Bronchial epithelial cell (primary cell): ENCODE results near the gene DNASE1L1. TPM values are rescaled to one million over a fixed set of nuclear protein-coding genes. Genes with fewer than 3 reads are reported as not detected.

Experiments
- DNase-seq: peaks from one replicate; pipeline ENCODE4 v3.0.0-alpha.2; 2010; ENCODE audit warnings: low read depth
- FAIRE-seq: peaks from 2 replicates; lab custom pipeline; 2011; peaks lifted over from hg19 to GRCh38; lab: Jason Lieb, UNC
- H3K27me3 ChIP-seq: 2 replicates; pipeline ENCODE4 v1.5.1; 2011; ENCODE audit warnings: low read length; ENCODE audit not compliant: control insufficient read depth, insufficient read depth
- H3K36me3 ChIP-seq: 2 replicates; pipeline ENCODE4 v1.5.1; 2011; ENCODE audit warnings: low read length; ENCODE audit not compliant: control insufficient read depth, insufficient read depth
- H3K4me3 ChIP-seq: 2 replicates; pipeline ENCODE4 v1.5.1; 2011; ENCODE audit warnings: mild to moderate bottlenecking, low read depth, low read length, control low read depth
- total RNA-seq: library from RNA; depleted of rRNA; stranded (reverse); fragments of >200 nt; gene quantifications from 2 replicates; pipeline ENCODE4 v1.2.1, GENCODE V29; 2014
- TF ChIP-seq, protein P1 (sequence below): IDR thresholded peaks from 2 replicates; pipeline ENCODE4 v1.5.1; 2011; ENCODE audit warnings: mild to moderate bottlenecking, moderate library complexity, low read length, control low read depth, inconsistent platforms; ENCODE audit not compliant: insufficient read depth, severe bottlenecking

The DNASE1L1 gene
- total RNA-seq, 1 donor from 2014 or later = 38.7 TPM

GRCh38 chrX:154354013-154354412 lies 55.0 kb downstream of the DNASE1L1 start:
- Histone ChIP-seq H3K4me3 (no peak overlapping the region), H3K36me3 (peaks cover 44% of the 10 kb centered on the region), H3K27me3 (no peaks in the 10 kb centered on the region)
- TF ChIP-seq, protein P1, sequence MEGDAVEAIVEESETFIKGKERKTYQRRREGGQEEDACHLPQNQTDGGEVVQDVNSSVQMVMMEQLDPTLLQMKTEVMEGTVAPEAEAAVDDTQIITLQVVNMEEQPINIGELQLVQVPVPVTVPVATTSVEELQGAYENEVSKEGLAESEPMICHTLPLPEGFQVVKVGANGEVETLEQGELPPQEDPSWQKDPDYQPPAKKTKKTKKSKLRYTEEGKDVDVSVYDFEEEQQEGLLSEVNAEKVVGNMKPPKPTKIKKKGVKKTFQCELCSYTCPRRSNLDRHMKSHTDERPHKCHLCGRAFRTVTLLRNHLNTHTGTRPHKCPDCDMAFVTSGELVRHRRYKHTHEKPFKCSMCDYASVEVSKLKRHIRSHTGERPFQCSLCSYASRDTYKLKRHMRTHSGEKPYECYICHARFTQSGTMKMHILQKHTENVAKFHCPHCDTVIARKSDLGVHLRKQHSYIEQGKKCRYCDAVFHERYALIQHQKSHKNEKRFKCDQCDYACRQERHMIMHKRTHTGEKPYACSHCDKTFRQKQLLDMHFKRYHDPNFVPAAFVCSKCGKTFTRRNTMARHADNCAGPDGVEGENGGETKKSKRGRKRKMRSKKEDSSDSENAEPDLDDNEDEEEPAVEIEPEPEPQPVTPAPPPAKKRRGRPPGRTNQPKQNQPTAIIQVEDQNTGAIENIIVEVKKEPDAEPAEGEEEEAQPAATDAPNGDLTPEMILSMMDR = no peak
- DNase-seq (no peak), FAIRE-seq (no peak)

DNA sequence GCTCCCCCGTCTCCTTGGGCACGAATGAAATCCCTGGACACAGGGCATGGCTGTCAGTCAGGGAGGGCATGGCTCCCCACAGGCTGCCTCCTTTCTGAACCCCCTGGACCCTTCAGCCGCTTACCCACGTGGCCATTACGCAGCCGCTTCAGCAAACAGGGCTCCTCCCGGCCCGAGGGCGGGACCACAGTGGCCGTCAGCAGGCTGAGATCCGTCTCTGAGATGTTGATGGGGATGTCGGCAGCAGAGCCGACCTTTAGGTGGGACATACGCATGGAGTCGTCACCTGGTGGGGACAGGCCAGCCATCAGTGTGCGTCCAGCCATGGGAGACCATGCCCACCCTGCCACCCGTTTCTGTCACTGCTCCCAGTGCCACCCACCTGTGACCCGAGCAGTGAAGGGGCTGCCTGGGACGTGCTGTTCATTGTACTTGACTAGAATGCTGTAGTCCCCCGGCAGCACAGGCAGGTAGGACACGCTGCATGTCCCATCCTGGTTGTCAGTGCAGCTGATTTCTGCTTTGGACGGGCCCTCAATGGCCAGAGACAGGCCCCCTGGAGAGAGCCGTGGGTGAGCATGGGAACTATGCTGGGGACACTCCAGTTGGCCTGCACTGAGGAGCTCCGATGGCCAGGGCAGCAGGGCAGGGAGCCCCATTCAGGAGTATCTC lies 55.7 kb downstream of the DNASE1L1 start:
- FAIRE-seq (no peak), DNase-seq (no peak)
- no peaks in the 10 kb centered on the region for H3K27me3 ChIP-seq
- peaks cover 40% of the 10 kb centered on the region for H3K36me3 ChIP-seq
- H3K4me3 ChIP-seq = no peak overlapping the region
- TF ChIP-seq, protein P1 = no peak

GRCh38 chrX:154352466-154352865 lies 56.6 kb downstream of the DNASE1L1 start:
- Histone ChIP-seq H3K4me3 (no peak overlapping the region), H3K36me3 (peaks cover 35% of the 10 kb centered on the region), H3K27me3 (no peaks in the 10 kb centered on the region)
- no peak for DNase-seq
- FAIRE-seq = no peak
- TF ChIP-seq, protein P1 = no peak

- DNase-seq (no peak), FAIRE-seq (no peak)
- Histone ChIP-seq H3K27me3 (no peaks in the 10 kb centered on the region), H3K4me3 (no peak overlapping the region), H3K36me3 (peaks cover 34% of the 10 kb centered on the region)
- TF ChIP-seq, protein P1 = no peak
These were observed 57.0 kb downstream of the DNASE1L1 start for GRCh38 chrX:154352012-154352401.

Other genes with a start within 250 kb of the DNASE1L1 start
- gene OPN1MW, start 226.7 kb downstream of the DNASE1L1 start, total RNA-seq = not detected in 2 replicates
- not detected in 2 replicates for gene OPN1MW2, start 189.5 kb downstream of the DNASE1L1 start, total RNA-seq
- gene OPN1MW3, start 151.7 kb downstream of the DNASE1L1 start, total RNA-seq = not detected in 2 replicates
- gene TEX28, start 114.1 kb downstream of the DNASE1L1 start, total RNA-seq = not detected in 2 replicates
- gene TKTL1, start 113.5 kb downstream of the DNASE1L1 start, total RNA-seq = not detected in 2 replicates
- gene FLNA, start 34.6 kb downstream of the DNASE1L1 start, total RNA-seq = 676 and 858 TPM in 2 replicates
- 16.1 and 27.3 TPM in 2 replicates for gene EMD, start 30.0 kb downstream of the DNASE1L1 start, total RNA-seq
- 2,240 and 6,023 TPM in 2 replicates for gene RPL10, start 10.9 kb downstream of the DNASE1L1 start, total RNA-seq
- gene TAFAZZIN, start 2.3 kb upstream of the DNASE1L1 start, total RNA-seq = 20.6 and 22.4 TPM in 2 replicates
- gene ATP6AP1, start 19.4 kb upstream of the DNASE1L1 start, total RNA-seq = 44.0 and 51.7 TPM in 2 replicates
- 87.2 and 98.5 TPM in 2 replicates for gene GDI1, start 27.9 kb upstream of the DNASE1L1 start, total RNA-seq
- 88.5 and 90.4 TPM in 2 replicates for gene FAM50A, start 34.9 kb upstream of the DNASE1L1 start, total RNA-seq
- 6.1 and 8.7 TPM in 2 replicates for gene PLXNA3, start 49.0 kb upstream of the DNASE1L1 start, total RNA-seq
- gene LAGE3, start 70.0 kb upstream of the DNASE1L1 start, total RNA-seq = 7.2 and 14.7 TPM in 2 replicates
- 36.6 and 59.2 TPM in 2 replicates for gene UBL4A, start 77.4 kb upstream of the DNASE1L1 start, total RNA-seq
- 7.4 and 13.4 TPM in 2 replicates for gene SLC10A3, start 81.4 kb upstream of the DNASE1L1 start, total RNA-seq
- gene FAM3A, start 107.0 kb upstream of the DNASE1L1 start, total RNA-seq = 33.2 and 36.6 TPM in 2 replicates
- gene G6PD, start 137.6 kb upstream of the DNASE1L1 start, total RNA-seq = 17.4 and 20.0 TPM in 2 replicates
- gene IKBKG, start 138.4 kb upstream of the DNASE1L1 start, total RNA-seq = 8.4 and 10.3 TPM in 2 replicates
- gene CTAG1A, start 175.9 kb upstream of the DNASE1L1 start, total RNA-seq = not detected in 2 replicates
- gene CTAG1B, start 210.0 kb upstream of the DNASE1L1 start, total RNA-seq = not detected in 2 replicates
- gene CTAG2, start 244.3 kb upstream of the DNASE1L1 start, total RNA-seq = not detected in 2 replicates